Erythroblast (primary cell): Measurements from ENCODE around the gene PLXNA1.

Experiments used
- GATA1 ChIP-seq: IDR thresholded peaks from 2 replicates; pipeline ENCODE4 v1.6.1; 2011; ENCODE audit warnings: low read depth, mild to moderate bottlenecking, control low read depth, low read length, moderate library complexity
- POLR2A ChIP-seq: IDR thresholded peaks from 2 replicates; pipeline ENCODE4 v1.6.1; 2011; ENCODE audit warnings: mild to moderate bottlenecking, low read length

GRCh38 chr3:126936853-126937425, 46.0 kb upstream of the PLXNA1 start:
- no peak for TF ChIP-seq POLR2A
- no peak for TF ChIP-seq GATA1
